GM15510 (cell line): ENCODE measurements around the gene MAST4.

Experiments
- POLR2A ChIP-seq: IDR thresholded peaks from 3 replicates; pipeline ENCODE4 v1.6.1; 2011; ENCODE audit warnings: borderline replicate concordance; ENCODE audit not compliant: insufficient read length; ENCODE audit errors: extremely low read depth

The MAST4 gene

GRCh38 chr5:67000794-67001475 is 404.7 kb downstream of the MAST4 start:
- no peak for TF ChIP-seq POLR2A

- no peak for TF ChIP-seq POLR2A
Measured at GRCh38 chr5:67002832-67003684, 406.9 kb downstream of the MAST4 start.

- no peak for TF ChIP-seq POLR2A
Measured at GRCh38 chr5:67003685-67003934, 407.4 kb downstream of the MAST4 start.

- TF ChIP-seq POLR2A = no peak
Measured at GRCh38 chr5:67003935-67004729, 407.9 kb downstream of the MAST4 start.

GRCh38 chr5:67004730-67005350 is 408.6 kb downstream of the MAST4 start:
- TF ChIP-seq POLR2A = no peak

- no peak for TF ChIP-seq POLR2A
Measured at GRCh38 chr5:67005737-67006499, 409.7 kb downstream of the MAST4 start.

GRCh38 chr5:67006500-67006848 is 410.3 kb downstream of the MAST4 start:
- no peak for TF ChIP-seq POLR2A

GRCh38 chr5:67009028-67009427 is 412.8 kb downstream of the MAST4 start:
- TF ChIP-seq POLR2A = no peak

- TF ChIP-seq POLR2A = no peak
Measured at GRCh38 chr5:67010684-67011409, 414.7 kb downstream of the MAST4 start.

- no peak for TF ChIP-seq POLR2A
Measured at GRCh38 chr5:67011422-67011821, 415.2 kb downstream of the MAST4 start.

GRCh38 chr5:67012171-67012570 is 416.0 kb downstream of the MAST4 start:
- no peak for TF ChIP-seq POLR2A

GRCh38 chr5:67013719-67014118 is 417.5 kb downstream of the MAST4 start:
- TF ChIP-seq POLR2A = no peak

- no peak for TF ChIP-seq POLR2A
Measured at GRCh38 chr5:67014191-67014590, 418.0 kb downstream of the MAST4 start.

GRCh38 chr5:67014957-67015400 is 418.8 kb downstream of the MAST4 start:
- TF ChIP-seq POLR2A = no peak
